ENCODE data around the gene IL18RAP.
A peak's percentile ranks its signal among the peaks of the same experiment; 100 is the strongest.

IL18RAP gene

DNA sequence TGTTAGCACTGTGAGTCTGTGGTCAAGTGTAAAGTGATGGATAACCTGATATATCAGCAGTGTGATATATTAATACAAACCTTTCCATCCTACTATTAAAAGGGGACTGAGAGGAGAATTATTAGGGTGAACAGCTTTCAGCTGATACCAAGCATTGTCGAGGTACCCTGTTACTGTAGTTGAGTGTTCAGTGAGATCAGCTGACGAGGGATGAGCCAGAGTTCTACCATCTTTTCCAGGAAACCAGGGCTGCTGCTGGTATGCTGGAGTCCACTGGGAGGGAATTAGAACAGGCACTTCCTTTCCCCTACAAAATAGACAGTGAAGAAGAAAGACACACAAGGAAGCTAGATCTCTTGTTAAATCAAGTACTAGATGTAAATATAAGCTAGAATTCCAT is 408 bp downstream of the IL18RAP start:
- DNase-seq (ENCODE audit: low read depth in 2 of 2, low spot score in 1 of 2) = no peak

- DNase-seq (ENCODE audit: low read depth in 2 of 2, low spot score in 1 of 2) = no peak
Observed at GRCh38 chr2:102424754-102425153, 1.8 kb downstream of the IL18RAP start.

DNA sequence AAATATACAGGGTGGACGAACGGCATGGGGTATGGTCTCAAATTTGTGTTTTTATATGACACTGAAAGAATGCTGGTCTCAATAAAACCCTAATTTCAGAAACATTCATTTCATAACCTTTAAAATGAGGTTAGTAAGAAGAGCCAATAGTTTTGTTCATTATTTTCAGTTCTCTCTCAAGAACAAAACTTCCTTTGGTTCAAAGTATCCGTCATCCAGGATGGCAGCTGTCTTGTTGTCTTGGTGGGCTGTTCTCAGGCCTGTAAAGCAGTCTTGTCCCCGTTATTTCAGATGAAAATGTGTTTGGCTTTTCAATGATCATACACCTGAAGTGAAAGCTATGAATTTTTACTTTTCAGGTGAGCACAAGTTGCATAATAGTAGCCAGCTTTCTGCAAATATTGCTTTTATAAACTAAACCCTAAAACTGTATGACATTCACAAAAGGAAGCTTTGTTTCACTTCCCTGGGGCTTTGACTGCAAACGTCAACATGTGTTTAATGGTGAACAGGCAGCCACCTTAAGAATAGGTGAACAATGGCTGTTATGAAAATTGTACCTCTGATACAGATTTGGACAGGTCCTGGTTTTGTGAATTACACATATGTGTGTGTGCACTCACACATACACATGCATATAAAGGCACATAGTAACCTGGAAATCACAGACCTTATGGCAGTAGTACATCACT is 2.6 kb downstream of the IL18RAP start:
- no peak for DNase-seq (ENCODE audit: low read depth in 2 of 2, low spot score in 1 of 2)

DNA sequence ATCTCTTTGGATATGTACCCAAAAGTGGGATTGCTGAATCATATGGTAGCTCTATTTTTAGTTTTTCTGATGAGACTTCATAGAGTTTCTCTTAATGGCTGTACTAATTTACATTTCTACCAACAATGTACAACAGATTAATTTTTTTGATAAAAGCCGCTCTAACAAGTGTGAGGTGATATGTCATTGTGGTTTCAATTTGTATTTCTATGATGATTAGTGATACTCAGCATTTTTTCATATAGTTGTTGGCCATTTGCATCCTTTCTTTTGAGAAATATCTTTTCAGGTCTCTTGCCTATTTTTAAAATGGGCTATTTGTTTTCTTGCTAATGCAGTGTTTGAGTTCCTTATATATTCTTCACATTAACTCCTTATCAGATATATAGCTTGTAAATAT is 4.3 kb downstream of the IL18RAP start:
- DNase-seq (ENCODE audit: low read depth in 2 of 2, low spot score in 1 of 2) = no peak

DNA sequence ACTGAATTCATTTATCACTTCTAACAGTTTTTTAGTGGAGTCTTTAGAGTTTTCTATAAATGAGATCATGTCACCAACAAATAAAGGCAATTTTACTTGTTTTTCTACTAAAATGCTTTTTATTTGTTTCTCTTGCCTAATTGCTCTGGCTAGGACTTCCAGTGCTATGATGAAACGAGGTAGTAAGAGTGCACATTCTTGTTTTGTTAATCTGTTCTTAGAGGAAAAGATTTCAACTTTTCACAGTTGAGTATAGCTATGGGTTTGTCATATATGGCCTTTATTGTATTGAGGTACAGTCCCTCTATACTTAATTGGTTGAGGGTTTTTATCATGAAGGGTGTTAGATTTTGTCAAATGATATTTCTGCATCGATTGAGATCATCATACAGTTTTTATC is 5.6 kb downstream of the IL18RAP start:
- DNase-seq (ENCODE audit: low read depth in 2 of 2, low spot score in 1 of 2) = no peak

DNA sequence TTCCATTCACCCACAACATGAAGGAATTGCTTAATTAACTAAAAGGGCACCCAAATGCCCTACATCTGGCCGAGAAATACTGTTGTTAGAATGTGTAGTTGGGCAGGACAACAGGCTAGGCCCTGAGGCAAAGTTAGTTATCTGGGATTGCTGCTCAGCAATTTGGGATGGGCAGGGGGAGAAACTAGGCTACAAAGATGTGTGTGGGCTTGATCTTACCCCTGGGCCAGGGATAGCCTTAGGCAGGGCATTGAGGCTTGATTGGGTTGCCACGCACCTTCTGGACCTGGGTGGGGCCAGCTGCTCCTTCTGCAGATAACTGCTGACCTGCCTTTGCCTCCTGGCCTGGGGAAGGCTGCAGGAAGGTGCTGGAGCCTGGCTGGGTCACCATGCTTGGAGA is 9.4 kb downstream of the IL18RAP start:
- no peak for DNase-seq (ENCODE audit: low read depth in 2 of 2, low spot score in 1 of 2)

DNA sequence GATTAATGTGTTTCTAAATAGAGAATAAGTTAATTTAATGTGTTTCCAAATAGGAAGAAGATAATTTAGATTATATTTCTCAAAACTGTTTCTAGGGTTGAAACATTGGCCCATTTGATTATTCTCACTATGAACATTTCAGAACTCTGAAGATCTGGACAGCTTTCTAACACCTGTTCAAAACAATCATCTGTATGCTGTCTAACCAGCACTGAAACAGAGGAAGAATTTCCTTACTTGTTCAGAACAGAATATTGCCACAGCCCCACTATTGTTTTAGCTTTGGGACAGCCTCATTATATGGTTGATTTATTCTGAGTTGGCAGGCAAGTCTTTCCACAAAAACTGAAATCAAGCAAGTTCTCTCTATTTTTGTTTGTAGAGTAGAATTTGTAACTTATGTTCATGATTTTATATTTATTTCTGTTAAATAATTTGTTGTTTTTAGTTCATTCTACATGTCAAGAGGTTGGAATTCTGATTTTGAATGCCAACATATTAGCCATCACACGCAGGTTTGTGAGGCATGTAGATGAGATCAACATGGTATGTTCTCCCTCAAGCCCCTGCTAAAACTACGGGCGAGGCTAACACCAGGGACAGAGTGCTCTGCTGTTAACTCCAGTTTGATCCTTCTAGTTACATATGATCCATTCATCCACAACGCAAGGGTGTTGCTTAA is 11.2 kb downstream of the IL18RAP start:
- no peak for DNase-seq (ENCODE audit: low read depth in 2 of 2, low spot score in 1 of 2)

GRCh38 chr2:102434655-102435381 is 11.9 kb downstream of the IL18RAP start:
- no peak for DNase-seq (ENCODE audit: low read depth in 2 of 2, low spot score in 1 of 2)

GRCh38 chr2:102435741-102436140 is 12.8 kb downstream of the IL18RAP start:
- DNase-seq (ENCODE audit: low read depth in 2 of 2, low spot score in 1 of 2) = no peak

- DNase-seq (ENCODE audit: low read depth in 2 of 2, low spot score in 1 of 2) = no peak
Observed at GRCh38 chr2:102436323-102436722, 13.4 kb downstream of the IL18RAP start.

DNA sequence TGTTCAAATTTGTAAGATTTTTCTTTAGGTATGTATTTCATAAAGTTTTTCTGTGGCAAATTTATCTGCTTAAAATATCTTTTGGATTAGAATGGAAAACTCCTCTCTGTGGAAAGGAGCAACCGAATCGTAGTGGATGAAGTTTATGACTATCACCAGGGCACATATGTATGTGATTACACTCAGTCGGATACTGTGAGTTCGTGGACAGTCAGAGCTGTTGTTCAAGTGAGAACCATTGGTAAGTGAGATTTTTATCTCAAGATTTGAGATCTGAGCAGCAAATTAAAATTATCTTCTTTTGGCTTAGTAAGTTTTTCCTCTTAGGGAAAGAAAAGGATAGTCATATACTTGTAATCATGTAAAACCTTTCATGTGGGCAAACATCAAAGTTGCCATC is 14.2 kb downstream of the IL18RAP start:
- DNase-seq (ENCODE audit: low read depth in 2 of 2, low spot score in 1 of 2) = no peak

- DNase-seq (ENCODE audit: low read depth in 2 of 2, low spot score in 1 of 2) = no peak
Observed at GRCh38 chr2:102438111-102438510, 15.2 kb downstream of the IL18RAP start.

GRCh38 chr2:102438578-102438977 is 15.6 kb downstream of the IL18RAP start:
- no peak for DNase-seq (ENCODE audit: low read depth in 2 of 2, low spot score in 1 of 2)

- DNase-seq (ENCODE audit: low read depth in 2 of 2, low spot score in 1 of 2) = no peak
Observed at GRCh38 chr2:102439065-102439695, 16.2 kb downstream of the IL18RAP start.

DNA sequence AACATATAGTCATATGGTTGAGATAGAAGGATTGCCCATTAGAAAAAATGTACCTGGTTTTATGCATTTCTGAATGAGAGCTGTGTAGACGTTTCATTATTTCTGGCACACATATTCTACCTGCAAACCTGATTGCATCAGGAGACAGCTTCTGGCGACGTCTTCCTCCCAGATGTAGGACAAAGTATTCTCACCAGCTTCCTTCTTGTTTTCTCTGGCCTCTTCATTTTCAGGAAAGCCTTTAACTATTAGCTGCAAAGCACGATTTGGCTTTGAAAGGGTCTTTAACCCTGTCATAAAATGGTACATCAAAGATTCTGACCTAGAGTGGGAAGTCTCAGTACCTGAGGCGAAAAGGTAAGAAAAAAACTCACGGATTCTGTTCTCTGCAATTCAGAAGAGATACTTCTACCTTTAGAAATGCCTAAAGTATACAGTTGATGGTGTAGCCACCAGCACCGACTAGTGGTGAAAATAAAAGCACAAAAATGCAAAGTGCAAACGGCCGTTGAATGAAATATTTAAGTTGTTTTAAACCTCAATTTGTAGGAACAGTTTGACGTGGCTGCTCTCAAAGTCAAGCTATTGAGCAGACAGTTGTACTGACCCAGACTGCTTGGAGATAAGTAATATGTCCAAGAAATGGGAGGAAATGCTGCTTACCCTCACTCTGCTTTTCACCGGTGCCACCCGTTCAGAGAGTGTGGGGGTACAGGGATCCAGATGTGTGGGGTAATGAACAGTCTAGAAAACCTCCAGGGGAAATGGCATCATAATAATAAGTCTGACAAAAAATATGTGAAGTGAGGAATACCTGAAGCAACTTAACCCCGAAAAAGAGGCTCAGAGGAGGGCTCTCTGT is 20.2 kb downstream of the IL18RAP start:
- DNase-seq (ENCODE audit: low read depth in 2 of 2, low spot score in 1 of 2) = peak in 1 of 2 donors; percentile 13

DNA sequence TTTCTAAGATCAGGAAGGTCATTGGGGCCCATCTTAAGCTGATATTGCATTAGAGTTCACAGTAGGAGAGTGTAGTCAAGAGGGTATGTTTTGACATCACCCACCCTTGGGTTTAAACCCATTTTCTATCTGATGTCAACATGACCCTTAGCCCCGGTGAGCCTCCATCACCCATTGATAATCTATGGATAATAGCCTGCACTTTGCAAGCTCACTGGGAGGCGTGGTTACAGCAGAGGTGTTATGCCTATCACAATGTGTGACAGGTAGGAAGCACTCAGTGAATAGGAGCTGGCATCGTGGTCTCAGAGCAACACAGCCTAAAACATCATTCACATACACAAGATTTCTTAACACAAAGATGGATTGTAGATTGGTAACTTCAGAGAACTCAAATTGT is 21.3 kb downstream of the IL18RAP start:
- no peak for DNase-seq (ENCODE audit: low read depth in 2 of 2, low spot score in 1 of 2)

DNA sequence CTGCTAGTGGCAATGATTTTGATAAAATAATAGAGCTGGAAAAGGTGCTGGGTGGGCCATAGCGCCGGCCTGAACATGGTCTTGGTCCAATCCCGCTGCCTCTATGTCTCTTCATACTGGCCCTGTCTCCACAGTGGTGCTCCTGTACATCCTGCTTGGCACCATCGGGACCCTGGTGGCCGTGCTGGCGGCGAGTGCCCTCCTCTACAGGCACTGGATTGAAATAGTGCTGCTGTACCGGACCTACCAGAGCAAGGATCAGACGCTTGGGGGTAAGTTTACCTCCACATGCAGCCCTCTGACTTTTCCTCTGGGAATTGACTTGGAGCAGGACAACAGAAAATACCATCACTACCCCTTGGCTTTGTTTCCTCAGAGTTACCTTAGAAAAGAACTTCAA is 24.0 kb downstream of the IL18RAP start:
- no peak for DNase-seq (ENCODE audit: low read depth in 2 of 2, low spot score in 1 of 2)

DNA sequence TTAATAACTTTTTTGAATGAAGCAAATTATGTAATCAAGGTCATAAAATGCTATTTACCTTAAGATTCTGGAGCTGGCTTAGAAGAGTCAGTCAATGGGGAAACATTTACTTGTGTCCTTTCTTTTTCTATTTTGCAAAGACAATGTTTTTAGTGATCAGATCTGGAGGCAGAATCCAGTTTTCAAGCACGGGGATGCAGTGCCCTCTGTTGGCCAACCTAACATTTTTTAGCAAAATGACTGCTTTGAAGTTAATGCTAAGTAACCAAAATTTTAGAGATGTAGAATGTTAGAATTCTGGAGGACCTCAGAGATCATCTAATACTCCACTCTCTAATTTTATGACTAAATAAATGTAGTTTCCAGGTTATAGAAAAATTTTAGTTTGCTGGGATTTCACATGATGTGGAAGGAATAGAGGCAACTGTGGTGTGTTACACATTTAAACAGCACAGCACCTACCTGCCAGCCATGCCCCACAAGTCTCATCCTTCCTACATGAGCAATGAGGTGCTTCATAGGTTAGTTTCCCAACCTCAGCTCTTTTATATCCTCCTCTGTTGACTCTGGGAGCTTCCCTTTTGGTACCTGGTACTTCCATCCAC is 26.5 kb downstream of the IL18RAP start:
- peak; percentile 24 to 43 for DNase-seq (ENCODE audit: low read depth in 2 of 2, low spot score in 1 of 2)

- no peak for DNase-seq (ENCODE audit: low read depth in 2 of 2, low spot score in 1 of 2)
Observed at GRCh38 chr2:102451968-102452367, 29.0 kb downstream of the IL18RAP start.

DNA sequence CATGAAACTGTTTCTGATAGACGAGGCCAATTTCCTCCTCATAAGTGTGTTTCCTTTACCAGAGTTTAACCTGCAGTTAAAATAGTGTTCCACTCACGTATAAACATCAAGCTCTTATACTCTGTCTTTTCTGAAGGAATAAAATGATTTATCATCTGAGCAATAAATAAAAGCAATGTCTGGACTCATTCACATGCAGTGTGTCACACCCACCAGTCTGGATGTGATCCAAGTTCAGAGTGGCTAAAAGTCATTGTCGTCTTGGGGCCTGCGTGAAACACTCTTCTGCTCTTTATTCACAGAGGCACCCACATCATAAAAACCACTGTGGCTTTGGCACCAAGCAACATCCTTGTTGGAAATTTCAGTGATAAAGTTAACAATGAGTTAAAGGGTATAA is 30.5 kb downstream of the IL18RAP start:
- no peak for DNase-seq (ENCODE audit: low read depth in 2 of 2, low spot score in 1 of 2)

Data from stimulated activated CD8-positive, alpha-beta memory T cell treated with anti-CD3 and anti-CD28 coated beads, Interleukin-4, amount 100 ng/mL, for 4 hours (primary cell).